Esophagus muscularis mucosa (tissue), 3 donors: ENCODE measurements around the gene WRNIP1.

ENCODE experiments used
- CTCF ChIP-seq, 3 experiments: fragments of 200-600 bp in 2 of 3; fragments of 450-650 bp in 1 of 3; sonication (generic) in 2 of 3; IDR thresholded peaks; one replicate each; pipeline ENCODE4 v1.5.1; 2017 to 2019; ENCODE audit warnings: antibody characterized with exemption in 3 of 3, mild to moderate bottlenecking in 2 of 3, moderate library complexity in 1 of 3
- POLR2AphosphoS5 ChIP-seq, 2 donors: sonication (generic); formaldehyde crosslinking; IDR thresholded peaks; one replicate each; pipeline ENCODE4 v1.6.1; 2017; ENCODE audit warnings: antibody characterized with exemption in 2 of 2

- TF ChIP-seq CTCF (IDR thresholded peaks at IDR 0.05), result no peak
- no peak for TF ChIP-seq POLR2AphosphoS5 (IDR thresholded peaks at IDR 0.05)
These were observed 8.4 kb upstream of the WRNIP1 start for GRCh38 chr6:2756687-2757224.
